Bronchial epithelial cell (primary cell): Measurements from ENCODE around the gene MCTP1. TPM values are rescaled to one million over a fixed set of nuclear protein-coding genes. Genes with fewer than 3 reads are reported as not detected.
A peak's percentile ranks its signal among the peaks of the same experiment; 100 is the strongest.

ENCODE experiments used
- DNase-seq: peaks from one replicate; pipeline ENCODE4 v3.0.0-alpha.2; 2010; ENCODE audit warnings: low read depth
- FAIRE-seq: peaks from 2 replicates; lab custom pipeline; 2011; peaks lifted over from hg19 to GRCh38; lab: Jason Lieb, UNC
- H3K27me3 ChIP-seq: 2 replicates; pipeline ENCODE4 v1.5.1; 2011; ENCODE audit warnings: low read length; ENCODE audit not compliant: control insufficient read depth, insufficient read depth
- H3K36me3 ChIP-seq: 2 replicates; pipeline ENCODE4 v1.5.1; 2011; ENCODE audit warnings: low read length; ENCODE audit not compliant: control insufficient read depth, insufficient read depth
- H3K4me3 ChIP-seq: 2 replicates; pipeline ENCODE4 v1.5.1; 2011; ENCODE audit warnings: mild to moderate bottlenecking, low read depth, low read length, control low read depth
- CTCF ChIP-seq: IDR thresholded peaks from 2 replicates; pipeline ENCODE4 v1.5.1; 2011; ENCODE audit warnings: mild to moderate bottlenecking, moderate library complexity, low read length, control low read depth, inconsistent platforms; ENCODE audit not compliant: insufficient read depth, severe bottlenecking
- total RNA-seq: library from RNA; depleted of rRNA; stranded (reverse); fragments of >200 nt; gene quantifications from 2 replicates; pipeline ENCODE4 v1.2.1, GENCODE V29; 2014

Gene MCTP1
- total RNA-seq, 1 donor from 2014 or later: 17.9 TPM

- FAIRE-seq (peak; percentile 66), DNase-seq (no peak)
- no peak for TF ChIP-seq CTCF
Measured at GRCh38 chr5:95075111-95075510, 209.8 kb downstream of the MCTP1 start.

GRCh38 chr5:95072281-95072680, 212.6 kb downstream of the MCTP1 start:
- Histone ChIP-seq H3K36me3 (no peaks in the 10 kb centered on the region), H3K27me3 (no peaks in the 10 kb centered on the region), H3K4me3 (no peak overlapping the region)
- FAIRE-seq: no peak
- DNase-seq: no peak
- no peak for TF ChIP-seq CTCF

More at GRCh38 chr5:95075111-95075510, 209.8 kb downstream of the MCTP1 start:
- no peak overlapping the region for H3K4me3 ChIP-seq
- H3K36me3 ChIP-seq: no peaks in the 10 kb centered on the region
- H3K27me3 ChIP-seq: no peaks in the 10 kb centered on the region

- FAIRE-seq (peak; percentile 18), DNase-seq (no peak)
- TF ChIP-seq CTCF: no peak
- Histone ChIP-seq H3K36me3 (no peaks in the 10 kb centered on the region), H3K27me3 (no peaks in the 10 kb centered on the region), H3K4me3 (no peak overlapping the region)
Measured at GRCh38 chr5:95070866-95071265, 214.0 kb downstream of the MCTP1 start.

- DNase-seq: no peak
- Histone ChIP-seq H3K36me3 (no peaks in the 10 kb centered on the region), H3K4me3 (no peak overlapping the region), H3K27me3 (no peaks in the 10 kb centered on the region)
- peak; percentile 58 for FAIRE-seq
- TF ChIP-seq CTCF: no peak
Measured at GRCh38 chr5:95070453-95070852, 214.4 kb downstream of the MCTP1 start.

- Histone ChIP-seq H3K36me3 (no peaks in the 10 kb centered on the region), H3K27me3 (no peaks in the 10 kb centered on the region), H3K4me3 (no peak overlapping the region)
- DNase-seq: no peak
- TF ChIP-seq CTCF: no peak
- no peak for FAIRE-seq
Measured at GRCh38 chr5:95069948-95070347, 214.9 kb downstream of the MCTP1 start.

- H3K27me3 ChIP-seq: no peaks in the 10 kb centered on the region
- no peak for FAIRE-seq
Measured at GRCh38 chr5:95069021-95069420, 215.9 kb downstream of the MCTP1 start.

More at GRCh38 chr5:95069021-95069420, 215.9 kb downstream of the MCTP1 start:
- no peak for DNase-seq
- no peak for TF ChIP-seq CTCF
- no peaks in the 10 kb centered on the region for H3K36me3 ChIP-seq
- H3K4me3 ChIP-seq: no peak overlapping the region
